Measurements from ENCODE around the gene ENPP6. TPM values are rescaled to one million over a fixed set of nuclear protein-coding genes. Genes with fewer than 3 reads are reported as not detected.

ENPP6 gene
- total RNA-seq, 1 experiment from 2014 or later: not detected

DNA sequence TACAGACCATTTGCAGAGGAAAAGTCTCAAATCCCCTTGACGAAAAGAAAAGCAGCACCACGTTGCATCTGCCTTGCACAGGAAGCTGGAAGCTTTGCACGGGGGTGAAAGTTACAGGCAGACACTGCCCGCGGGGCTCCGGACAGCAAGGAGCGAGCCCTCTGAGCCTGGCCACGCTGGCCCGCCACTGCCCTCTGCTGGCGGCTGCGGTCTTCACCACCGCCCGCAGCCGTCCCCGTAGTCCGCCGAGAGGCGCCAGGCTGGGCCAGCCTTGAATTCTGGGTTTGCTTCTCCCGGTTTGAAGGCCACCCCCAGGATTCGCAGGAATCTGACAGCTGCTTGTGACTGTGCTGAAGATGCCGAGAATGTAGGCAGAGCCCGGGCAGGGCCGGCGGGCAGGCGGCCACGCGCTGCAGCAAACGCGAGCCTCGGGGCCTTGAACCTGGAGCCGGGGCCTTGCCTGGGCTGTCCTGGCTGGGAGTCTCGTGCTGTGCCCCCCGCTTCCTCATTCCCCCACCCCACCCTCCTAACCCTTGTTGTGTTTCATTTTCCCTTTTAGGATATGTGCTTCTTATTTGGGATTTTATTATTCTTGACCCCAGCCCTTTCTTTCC is 49.2 kb downstream of the ENPP6 start:
- Histone ChIP-seq H3K9me2 (replicated peaks; ENCODE audit: low read length) (no peaks in the 10 kb centered on the region), H3K4me3 (ENCODE audit: low read length) (peak overlapping the region; percentile 61), H3K27me3 (ENCODE audit: low read length) (peaks cover 10% of the 10 kb centered on the region; the same call in 1 of the 2 replicates), H3K4me2 (ENCODE audit: low read length) (peak overlapping the region; percentile 79), H3K4me1 (ENCODE audit: insufficient read depth, low read length) (no peaks in the 10 kb centered on the region; the same call in 1 of the 2 replicates), H3K79me2 (ENCODE audit: low read length) (no peaks in the 10 kb centered on the region), H4K20me1 (ENCODE audit: low read length) (no peaks in the 10 kb centered on the region), H3K9me3 (ENCODE audit: low read length) (no peaks in the 10 kb centered on the region), H2AFZ (ENCODE audit: low read length) (peak overlapping the region; percentile 77), H3K27ac (ENCODE audit: low read length) (no peak overlapping the region), H3F3A (ENCODE audit: low read length, unreplicated experiment) (no peaks in the 10 kb centered on the region), H3K36me3 (ENCODE audit: low read depth, low read length) (no peaks in the 10 kb centered on the region), H3K9ac (ENCODE audit: low read length) (no peak overlapping the region)
- POLR2A ChIA-PET (ENCODE audit: unreplicated experiment): no interaction called here
- peak; percentile 67 for DNase-seq
- CTCF ChIA-PET: no interaction called here
- TF ChIP-seq EZH2 (IDR thresholded peaks at IDR 0.05; ENCODE audit: low read length, unreplicated experiment): no peak
- TF ChIP-seq, protein P1, sequence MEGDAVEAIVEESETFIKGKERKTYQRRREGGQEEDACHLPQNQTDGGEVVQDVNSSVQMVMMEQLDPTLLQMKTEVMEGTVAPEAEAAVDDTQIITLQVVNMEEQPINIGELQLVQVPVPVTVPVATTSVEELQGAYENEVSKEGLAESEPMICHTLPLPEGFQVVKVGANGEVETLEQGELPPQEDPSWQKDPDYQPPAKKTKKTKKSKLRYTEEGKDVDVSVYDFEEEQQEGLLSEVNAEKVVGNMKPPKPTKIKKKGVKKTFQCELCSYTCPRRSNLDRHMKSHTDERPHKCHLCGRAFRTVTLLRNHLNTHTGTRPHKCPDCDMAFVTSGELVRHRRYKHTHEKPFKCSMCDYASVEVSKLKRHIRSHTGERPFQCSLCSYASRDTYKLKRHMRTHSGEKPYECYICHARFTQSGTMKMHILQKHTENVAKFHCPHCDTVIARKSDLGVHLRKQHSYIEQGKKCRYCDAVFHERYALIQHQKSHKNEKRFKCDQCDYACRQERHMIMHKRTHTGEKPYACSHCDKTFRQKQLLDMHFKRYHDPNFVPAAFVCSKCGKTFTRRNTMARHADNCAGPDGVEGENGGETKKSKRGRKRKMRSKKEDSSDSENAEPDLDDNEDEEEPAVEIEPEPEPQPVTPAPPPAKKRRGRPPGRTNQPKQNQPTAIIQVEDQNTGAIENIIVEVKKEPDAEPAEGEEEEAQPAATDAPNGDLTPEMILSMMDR (conservative IDR thresholded peaks at IDR 0.05; ENCODE audit: low read depth, low read length): peak; percentile 81
- intact Hi-C loops (cut with micrococcal nuclease): loop anchor here (1.0 to 5.0 kb wide), 2 partner anchors 328 to 696 kb away; no protein-coding TSS in a partner anchor
- BruUV-seq (replicated peaks): no TSS peak
- ATAC-seq: peak; percentile 98

DNA sequence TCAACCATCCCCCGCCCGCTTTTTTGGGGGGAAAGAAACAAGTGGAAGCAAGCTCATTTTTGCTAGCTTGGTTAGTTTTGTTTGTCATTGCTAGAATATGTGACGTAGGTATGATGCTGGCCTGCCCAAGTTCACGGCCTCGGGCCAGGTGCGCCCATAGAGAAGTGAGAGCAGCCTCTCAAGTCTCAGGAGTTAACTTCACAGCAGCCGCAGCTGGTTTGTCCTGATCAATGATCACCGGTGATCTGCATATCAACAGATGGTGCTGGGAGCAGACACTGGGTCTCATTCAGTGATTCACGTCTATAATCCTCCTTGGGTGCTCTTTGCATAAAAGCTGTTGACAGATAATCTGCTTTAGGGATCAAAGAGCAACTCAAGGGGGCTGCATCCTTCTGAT is 50.1 kb downstream of the ENPP6 start:
- TF ChIP-seq, protein P1 (conservative IDR thresholded peaks at IDR 0.05; ENCODE audit: low read depth, low read length): no peak
- TF ChIP-seq EZH2phosphoT487 (IDR thresholded peaks at IDR 0.05; ENCODE audit: borderline replicate concordance, low read length) (no peak), EZH2 (IDR thresholded peaks at IDR 0.05; ENCODE audit: low read length, unreplicated experiment) (no peak)
- Histone ChIP-seq H3F3A (ENCODE audit: low read length, unreplicated experiment) (no peaks in the 10 kb centered on the region), H4K20me1 (ENCODE audit: low read length) (no peaks in the 10 kb centered on the region), H3K4me1 (ENCODE audit: insufficient read depth, low read length) (no peaks in the 10 kb centered on the region; the same call in 1 of the 2 replicates), H3K27ac (ENCODE audit: low read length) (no peak overlapping the region), H3K79me2 (ENCODE audit: low read length) (no peaks in the 10 kb centered on the region), H3K9me3 (ENCODE audit: low read length) (no peaks in the 10 kb centered on the region), H3K36me3 (ENCODE audit: low read depth, low read length) (no peaks in the 10 kb centered on the region), H3K4me3 (ENCODE audit: low read length) (no peak overlapping the region), H2AFZ (ENCODE audit: low read length) (no peak overlapping the region), H3K27me3 (ENCODE audit: low read length) (0 out of 2 replicates have a peak, but pooled peaks cover 5% of the 10 kb centered on the region), H3K9ac (ENCODE audit: low read length) (no peak overlapping the region), H3K4me2 (ENCODE audit: low read length) (no peak overlapping the region), H3K9me2 (replicated peaks; ENCODE audit: low read length) (no peaks in the 10 kb centered on the region)
- ATAC-seq (no peak), DNase-seq (no peak)
- no TSS peak for BruUV-seq (replicated peaks)
- intact Hi-C loops (cut with micrococcal nuclease): loop anchor here (5.0 kb wide), 1 partner anchor 695 kb away; no protein-coding TSS in a partner anchor
- POLR2A ChIA-PET (ENCODE audit: unreplicated experiment): no interaction called here
- CTCF ChIA-PET: no interaction called here

DNA sequence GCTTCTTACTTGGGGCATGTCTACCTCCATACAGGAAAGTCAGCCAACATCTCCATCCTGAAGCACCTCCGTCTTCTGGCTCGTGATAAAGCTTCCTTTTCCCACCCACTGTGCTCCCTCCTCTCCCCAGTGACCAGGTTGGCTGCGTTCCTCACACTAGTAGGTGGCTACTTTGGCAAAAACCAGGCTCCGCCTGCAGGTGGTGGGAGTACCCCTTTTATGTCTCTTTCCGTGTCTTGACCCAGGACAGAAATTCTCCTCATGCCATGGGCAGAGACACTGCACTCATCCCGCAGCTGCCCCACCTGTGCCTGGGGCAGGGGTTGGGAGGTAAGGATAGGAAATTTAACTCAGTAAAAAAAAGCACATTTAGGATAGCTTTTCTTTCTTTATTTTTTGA is 50.9 kb downstream of the ENPP6 start:
- Histone ChIP-seq H3K9me2 (replicated peaks; ENCODE audit: low read length) (no peaks in the 10 kb centered on the region), H3K79me2 (ENCODE audit: low read length) (no peaks in the 10 kb centered on the region), H3K4me3 (ENCODE audit: low read length) (no peak overlapping the region), H3K27ac (ENCODE audit: low read length) (no peak overlapping the region), H4K20me1 (ENCODE audit: low read length) (no peaks in the 10 kb centered on the region), H2AFZ (ENCODE audit: low read length) (no peak overlapping the region), H3K9ac (ENCODE audit: low read length) (no peak overlapping the region), H3K4me1 (ENCODE audit: insufficient read depth, low read length) (no peaks in the 10 kb centered on the region; the same call in 1 of the 2 replicates), H3K36me3 (ENCODE audit: low read depth, low read length) (no peaks in the 10 kb centered on the region), H3K9me3 (ENCODE audit: low read length) (no peaks in the 10 kb centered on the region), H3K27me3 (ENCODE audit: low read length) (0 out of 2 replicates have a peak, but pooled peaks cover 5% of the 10 kb centered on the region), H3K4me2 (ENCODE audit: low read length) (no peak overlapping the region), H3F3A (ENCODE audit: low read length, unreplicated experiment) (no peaks in the 10 kb centered on the region)
- intact Hi-C loops (cut with micrococcal nuclease): loop anchor here (5.0 kb wide), 1 partner anchor 694 kb away; no protein-coding TSS in a partner anchor
- no peak for TF ChIP-seq EZH2phosphoT487 (IDR thresholded peaks at IDR 0.05; ENCODE audit: borderline replicate concordance, low read length)
- TF ChIP-seq, protein P1 (conservative IDR thresholded peaks at IDR 0.05; ENCODE audit: low read depth, low read length): no peak
- ChIA-PET POLR2A (ENCODE audit: unreplicated experiment) (no interaction called here), CTCF (no interaction called here)
- ATAC-seq (no peak), DNase-seq (no peak)
- BruUV-seq (replicated peaks): no TSS peak

Data from PC-3 (cell line).